SK-N-SH treated with all-trans-retinoic acid at 6 μM for 48 hours (cell line): ENCODE data around the gene NTSR1.

Experiments
- ATAC-seq: fragments of 200-7000 bp; cut with Tn5 transposase; 3 replicates; pipeline ENCODE4 v1.9.1; 2020; ENCODE audit warnings: mild to moderate bottlenecking, moderate library complexity
- ARNTL ChIP-seq: fragments of 450-650 bp; formaldehyde crosslinking; IDR thresholded peaks from 2 replicates; pipeline ENCODE4 v1.5.0; 2020; ENCODE audit warnings: low read depth, mild to moderate bottlenecking, moderate library complexity, borderline replicate concordance
- BACH2 ChIP-seq: fragments of 250-450 bp; sonication (Bioruptor Pico); IDR thresholded peaks from 2 replicates; pipeline ENCODE4 v1.9.0; 2021; ENCODE audit warnings: mild to moderate bottlenecking, borderline replicate concordance
- ESRRG ChIP-seq: fragments of 250-450 bp; sonication (Bioruptor Pico); IDR thresholded peaks from 2 replicates; pipeline ENCODE4 v1.6.1; 2021; ENCODE audit warnings: mild to moderate bottlenecking
- GLIS3 ChIP-seq: fragments of 250-450 bp; sonication (Bioruptor Pico); IDR thresholded peaks from 2 replicates; pipeline ENCODE4 v1.5.0; 2020; ENCODE audit warnings: mild to moderate bottlenecking, moderate library complexity
- ISL1 ChIP-seq: fragments of 250-450 bp; sonication (Bioruptor Pico); IDR thresholded peaks from 2 replicates; pipeline ENCODE4 v2.1.2; 2022; ENCODE audit warnings: mild to moderate bottlenecking, moderate library complexity
- OSR1 ChIP-seq: fragments of 250-450 bp; sonication (Bioruptor Pico); IDR thresholded peaks from 2 replicates; pipeline ENCODE4 v1.8.0; 2022; ENCODE audit warnings: moderate library complexity, mild to moderate bottlenecking, inconsistent platforms
- PPARA ChIP-seq: fragments of 250-450 bp; sonication (Bioruptor Pico); IDR thresholded peaks from 2 replicates; pipeline ENCODE4 v1.5.0; 2020; ENCODE audit warnings: mild to moderate bottlenecking, borderline replicate concordance
- SNAI2 ChIP-seq: fragments of 250-450 bp; sonication (Bioruptor Pico); IDR thresholded peaks from 2 replicates; pipeline ENCODE4 v1.5.0; 2020; ENCODE audit warnings: mild to moderate bottlenecking, moderate library complexity
- TOX ChIP-seq: fragments of 250-450 bp; sonication (Bioruptor Pico); IDR thresholded peaks from 2 replicates; pipeline ENCODE4 v1.8.0; 2021; ENCODE audit warnings: mild to moderate bottlenecking, moderate library complexity, borderline replicate concordance
- ZC3H10 ChIP-seq: fragments of 250-450 bp; sonication (Bioruptor Pico); IDR thresholded peaks from 2 replicates; pipeline ENCODE4 v1.5.1; 2021; ENCODE audit warnings: mild to moderate bottlenecking, moderate library complexity
- ZFP3 ChIP-seq: fragments of 250-450 bp; sonication (Bioruptor Pico); IDR thresholded peaks from 2 replicates; pipeline ENCODE4 v1.5.0; 2020; ENCODE audit warnings: mild to moderate bottlenecking, moderate library complexity
- ZFP30 ChIP-seq: fragments of 450-650 bp; formaldehyde crosslinking; IDR thresholded peaks from 2 replicates; pipeline ENCODE4 v1.5.0; 2022; ENCODE audit warnings: mild to moderate bottlenecking, moderate library complexity
- ZNF70 ChIP-seq: fragments of 450-650 bp; formaldehyde crosslinking; IDR thresholded peaks from 2 replicates; pipeline ENCODE4 v1.5.0; 2020; ENCODE audit warnings: mild to moderate bottlenecking, moderate library complexity
- TF ChIP-seq, protein P1 (sequence below): fragments of 250-450 bp; sonication (Bioruptor Pico); IDR thresholded peaks from 2 replicates; pipeline ENCODE4 v1.5.0; 2020; ENCODE audit warnings: mild to moderate bottlenecking, moderate library complexity
- TF ChIP-seq, protein P2 (sequence below): fragments of 250-450 bp; sonication (Bioruptor Pico); IDR thresholded peaks from 2 replicates; pipeline ENCODE4 v1.5.1; 2020; ENCODE audit warnings: low read depth, mild to moderate bottlenecking, moderate library complexity
- TF ChIP-seq, protein P3 (sequence below): fragments of 250-450 bp; sonication (Bioruptor Pico); IDR thresholded peaks from 2 replicates; pipeline ENCODE4 v1.8.0; 2020; ENCODE audit warnings: mild to moderate bottlenecking, moderate library complexity, borderline replicate concordance
- TF ChIP-seq, protein P4 (sequence below): fragments of 250-450 bp; sonication (Bioruptor Pico); IDR thresholded peaks from 2 replicates; pipeline ENCODE4 v1.5.1; 2021; ENCODE audit warnings: mild to moderate bottlenecking, moderate library complexity

NTSR1 gene

DNA sequence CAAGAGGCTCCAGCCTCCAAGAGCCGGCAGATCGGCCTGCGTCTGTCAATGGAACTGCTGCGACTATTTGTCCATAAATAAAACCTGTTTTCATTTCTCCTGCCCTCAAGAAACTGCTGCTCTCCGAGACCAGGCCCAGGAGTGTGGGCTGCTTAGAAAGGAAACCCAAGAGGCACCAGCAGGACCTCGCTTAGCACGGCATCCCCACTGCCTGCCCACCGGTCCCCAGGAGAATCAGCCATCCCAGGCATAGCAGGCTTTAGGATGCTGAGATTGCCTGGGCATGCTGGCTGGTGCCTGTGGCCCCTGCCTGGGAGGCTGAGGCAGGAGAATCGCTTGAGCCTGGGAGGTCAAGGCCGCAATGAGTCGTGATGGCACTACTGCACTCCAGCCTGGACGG lies 17.6 kb downstream of the NTSR1 start (continued):
- TF ChIP-seq, protein P1, sequence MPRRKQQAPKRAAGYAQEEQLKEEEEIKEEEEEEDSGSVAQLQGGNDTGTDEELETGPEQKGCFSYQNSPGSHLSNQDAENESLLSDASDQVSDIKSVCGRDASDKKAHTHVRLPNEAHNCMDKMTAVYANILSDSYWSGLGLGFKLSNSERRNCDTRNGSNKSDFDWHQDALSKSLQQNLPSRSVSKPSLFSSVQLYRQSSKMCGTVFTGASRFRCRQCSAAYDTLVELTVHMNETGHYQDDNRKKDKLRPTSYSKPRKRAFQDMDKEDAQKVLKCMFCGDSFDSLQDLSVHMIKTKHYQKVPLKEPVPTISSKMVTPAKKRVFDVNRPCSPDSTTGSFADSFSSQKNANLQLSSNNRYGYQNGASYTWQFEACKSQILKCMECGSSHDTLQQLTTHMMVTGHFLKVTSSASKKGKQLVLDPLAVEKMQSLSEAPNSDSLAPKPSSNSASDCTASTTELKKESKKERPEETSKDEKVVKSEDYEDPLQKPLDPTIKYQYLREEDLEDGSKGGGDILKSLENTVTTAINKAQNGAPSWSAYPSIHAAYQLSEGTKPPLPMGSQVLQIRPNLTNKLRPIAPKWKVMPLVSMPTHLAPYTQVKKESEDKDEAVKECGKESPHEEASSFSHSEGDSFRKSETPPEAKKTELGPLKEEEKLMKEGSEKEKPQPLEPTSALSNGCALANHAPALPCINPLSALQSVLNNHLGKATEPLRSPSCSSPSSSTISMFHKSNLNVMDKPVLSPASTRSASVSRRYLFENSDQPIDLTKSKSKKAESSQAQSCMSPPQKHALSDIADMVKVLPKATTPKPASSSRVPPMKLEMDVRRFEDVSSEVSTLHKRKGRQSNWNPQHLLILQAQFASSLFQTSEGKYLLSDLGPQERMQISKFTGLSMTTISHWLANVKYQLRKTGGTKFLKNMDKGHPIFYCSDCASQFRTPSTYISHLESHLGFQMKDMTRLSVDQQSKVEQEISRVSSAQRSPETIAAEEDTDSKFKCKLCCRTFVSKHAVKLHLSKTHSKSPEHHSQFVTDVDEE (CRISPR knock-in tag) = no peak
- TF ChIP-seq ZFP3 (CRISPR knock-in tag) (no peak), OSR1 (CRISPR knock-in tag) (no peak), TOX (no peak), ZC3H10 (CRISPR knock-in tag) (no peak), PPARA (no peak)
- TF ChIP-seq, protein P2, sequence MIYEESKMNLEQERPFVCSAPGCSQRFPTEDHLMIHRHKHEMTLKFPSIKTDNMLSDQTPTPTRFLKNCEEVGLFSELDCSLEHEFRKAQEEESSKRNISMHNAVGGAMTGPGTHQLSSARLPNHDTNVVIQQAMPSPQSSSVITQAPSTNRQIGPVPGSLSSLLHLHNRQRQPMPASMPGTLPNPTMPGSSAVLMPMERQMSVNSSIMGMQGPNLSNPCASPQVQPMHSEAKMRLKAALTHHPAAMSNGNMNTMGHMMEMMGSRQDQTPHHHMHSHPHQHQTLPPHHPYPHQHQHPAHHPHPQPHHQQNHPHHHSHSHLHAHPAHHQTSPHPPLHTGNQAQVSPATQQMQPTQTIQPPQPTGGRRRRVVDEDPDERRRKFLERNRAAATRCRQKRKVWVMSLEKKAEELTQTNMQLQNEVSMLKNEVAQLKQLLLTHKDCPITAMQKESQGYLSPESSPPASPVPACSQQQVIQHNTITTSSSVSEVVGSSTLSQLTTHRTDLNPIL (CRISPR knock-in tag) = no peak

DNA sequence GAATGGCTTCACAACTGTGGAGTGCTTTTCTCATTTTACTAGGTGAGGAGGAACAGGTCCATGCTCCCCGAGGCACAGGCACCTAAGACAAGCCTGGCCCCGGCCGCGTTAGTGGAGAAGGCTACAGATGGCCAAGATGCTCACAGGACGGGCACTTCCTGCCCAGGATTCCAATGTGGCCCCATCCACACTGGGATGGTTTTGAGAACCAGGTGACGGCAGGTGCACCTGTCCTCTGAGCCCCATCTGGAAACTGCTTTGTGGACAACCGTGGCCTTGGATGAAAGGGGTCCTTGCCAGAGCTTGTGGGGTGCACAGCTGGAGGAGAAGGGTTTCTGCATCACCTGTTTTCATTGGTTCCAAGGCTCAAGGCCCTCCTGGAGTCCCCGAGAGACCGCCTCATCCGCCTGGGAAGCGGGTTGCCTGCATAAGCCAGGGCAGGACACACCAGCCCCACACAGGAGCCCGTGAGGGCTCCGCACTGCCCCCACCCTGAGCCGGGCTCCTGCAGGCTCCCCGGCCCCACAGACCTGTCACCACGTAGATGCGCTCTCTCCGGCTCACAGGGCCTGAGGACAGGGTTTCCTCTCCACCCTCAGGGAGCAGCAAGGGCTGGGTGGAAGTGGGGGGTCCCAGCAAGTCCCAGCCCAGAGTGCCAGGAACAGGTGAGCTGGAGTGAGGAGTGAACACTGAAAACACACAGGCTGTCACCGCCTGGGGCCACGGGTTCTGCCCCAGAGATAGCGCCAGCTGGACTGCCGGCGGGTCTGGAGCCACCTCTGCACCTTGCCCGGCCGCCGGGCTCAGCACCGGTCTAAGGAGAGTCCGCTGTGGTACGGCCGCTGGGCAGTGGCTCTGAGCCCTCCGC lies 18.3 kb downstream of the NTSR1 start:
- TF ChIP-seq, protein P1 (CRISPR knock-in tag) = no peak
- TF ChIP-seq ESRRG (CRISPR knock-in tag) (no peak), GLIS3 (no peak), ZFP3 (CRISPR knock-in tag) (no peak), BACH2 (no peak), ZC3H10 (CRISPR knock-in tag) (no peak), ZFP30 (no peak), ZNF70 (no peak), SNAI2 (CRISPR knock-in tag) (no peak), TOX (no peak), ISL1 (no peak), ARNTL (CRISPR knock-in tag) (no peak)
- TF ChIP-seq, protein P2 (CRISPR knock-in tag) = no peak
- TF ChIP-seq, protein P3, sequence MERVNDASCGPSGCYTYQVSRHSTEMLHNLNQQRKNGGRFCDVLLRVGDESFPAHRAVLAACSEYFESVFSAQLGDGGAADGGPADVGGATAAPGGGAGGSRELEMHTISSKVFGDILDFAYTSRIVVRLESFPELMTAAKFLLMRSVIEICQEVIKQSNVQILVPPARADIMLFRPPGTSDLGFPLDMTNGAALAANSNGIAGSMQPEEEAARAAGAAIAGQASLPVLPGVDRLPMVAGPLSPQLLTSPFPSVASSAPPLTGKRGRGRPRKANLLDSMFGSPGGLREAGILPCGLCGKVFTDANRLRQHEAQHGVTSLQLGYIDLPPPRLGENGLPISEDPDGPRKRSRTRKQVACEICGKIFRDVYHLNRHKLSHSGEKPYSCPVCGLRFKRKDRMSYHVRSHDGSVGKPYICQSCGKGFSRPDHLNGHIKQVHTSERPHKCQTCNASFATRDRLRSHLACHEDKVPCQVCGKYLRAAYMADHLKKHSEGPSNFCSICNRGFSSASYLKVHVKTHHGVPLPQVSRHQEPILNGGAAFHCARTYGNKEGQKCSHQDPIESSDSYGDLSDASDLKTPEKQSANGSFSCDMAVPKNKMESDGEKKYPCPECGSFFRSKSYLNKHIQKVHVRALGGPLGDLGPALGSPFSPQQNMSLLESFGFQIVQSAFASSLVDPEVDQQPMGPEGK (CRISPR knock-in tag) = no peak
- TF ChIP-seq, protein P4, sequence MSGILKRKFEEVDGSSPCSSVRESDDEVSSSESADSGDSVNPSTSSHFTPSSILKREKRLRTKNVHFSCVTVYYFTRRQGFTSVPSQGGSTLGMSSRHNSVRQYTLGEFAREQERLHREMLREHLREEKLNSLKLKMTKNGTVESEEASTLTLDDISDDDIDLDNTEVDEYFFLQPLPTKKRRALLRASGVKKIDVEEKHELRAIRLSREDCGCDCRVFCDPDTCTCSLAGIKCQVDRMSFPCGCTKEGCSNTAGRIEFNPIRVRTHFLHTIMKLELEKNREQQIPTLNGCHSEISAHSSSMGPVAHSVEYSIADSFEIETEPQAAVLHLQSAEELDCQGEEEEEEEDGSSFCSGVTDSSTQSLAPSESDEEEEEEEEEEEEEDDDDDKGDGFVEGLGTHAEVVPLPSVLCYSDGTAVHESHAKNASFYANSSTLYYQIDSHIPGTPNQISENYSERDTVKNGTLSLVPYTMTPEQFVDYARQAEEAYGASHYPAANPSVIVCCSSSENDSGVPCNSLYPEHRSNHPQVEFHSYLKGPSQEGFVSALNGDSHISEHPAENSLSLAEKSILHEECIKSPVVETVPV (CRISPR knock-in tag) = no peak
- no peak for ATAC-seq

DNA sequence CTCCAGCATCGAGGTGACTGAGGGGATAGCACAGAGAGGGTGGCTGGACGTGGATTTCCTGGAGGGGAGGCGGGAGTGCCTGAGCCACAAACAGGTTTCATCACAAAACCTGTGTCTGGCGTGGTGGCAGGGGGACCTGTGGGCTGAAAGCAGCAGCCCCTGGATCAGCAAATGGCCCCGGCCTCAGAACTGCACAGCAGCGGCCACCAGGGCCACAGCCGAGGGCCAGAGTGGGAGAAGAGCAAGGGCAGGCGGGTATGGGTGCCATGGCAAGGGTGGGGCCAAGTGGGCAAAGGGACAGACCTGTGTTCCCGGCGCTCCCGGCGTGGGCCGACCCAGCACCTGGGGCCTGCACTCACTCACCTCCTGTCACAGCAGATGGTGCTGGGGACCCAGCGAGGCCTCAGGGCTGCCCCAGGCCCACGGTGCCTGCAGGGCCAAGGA lies 19.0 kb downstream of the NTSR1 start:
- TF ChIP-seq ZC3H10 (CRISPR knock-in tag) = no peak
- no peak for ATAC-seq
